ENCODE results near the gene ACSL3.

DNA sequence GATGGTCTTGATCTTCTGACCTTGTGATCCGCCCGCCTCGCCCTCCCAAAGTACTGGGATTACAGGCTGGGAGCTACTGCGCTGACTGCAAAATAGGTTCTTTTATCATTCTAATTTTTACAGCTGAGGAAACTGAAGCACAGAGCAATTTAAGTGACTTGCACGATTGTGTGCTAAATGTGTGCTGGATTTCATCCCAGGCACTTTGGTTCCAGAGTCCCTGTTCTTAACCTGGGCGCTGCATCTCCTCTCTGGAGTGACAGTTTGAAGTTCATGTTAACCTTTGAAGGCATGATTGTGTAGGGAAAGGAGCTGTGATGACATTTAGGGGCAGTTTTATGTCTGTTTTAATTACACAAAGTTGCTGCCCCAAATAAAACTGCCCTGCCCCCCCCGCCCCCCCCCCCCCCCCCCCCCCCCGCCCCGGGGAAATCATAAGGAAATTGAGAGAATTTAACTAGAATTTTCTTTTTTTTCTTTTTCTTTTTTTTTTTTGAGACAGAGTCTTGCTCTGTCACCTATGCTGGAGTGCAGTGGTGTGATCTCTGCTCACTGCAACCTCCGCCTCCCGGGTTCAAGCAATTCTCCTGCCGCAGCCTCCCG, 5.6 kb downstream of the ACSL3 start:
- TF ChIP-seq, protein P1, sequence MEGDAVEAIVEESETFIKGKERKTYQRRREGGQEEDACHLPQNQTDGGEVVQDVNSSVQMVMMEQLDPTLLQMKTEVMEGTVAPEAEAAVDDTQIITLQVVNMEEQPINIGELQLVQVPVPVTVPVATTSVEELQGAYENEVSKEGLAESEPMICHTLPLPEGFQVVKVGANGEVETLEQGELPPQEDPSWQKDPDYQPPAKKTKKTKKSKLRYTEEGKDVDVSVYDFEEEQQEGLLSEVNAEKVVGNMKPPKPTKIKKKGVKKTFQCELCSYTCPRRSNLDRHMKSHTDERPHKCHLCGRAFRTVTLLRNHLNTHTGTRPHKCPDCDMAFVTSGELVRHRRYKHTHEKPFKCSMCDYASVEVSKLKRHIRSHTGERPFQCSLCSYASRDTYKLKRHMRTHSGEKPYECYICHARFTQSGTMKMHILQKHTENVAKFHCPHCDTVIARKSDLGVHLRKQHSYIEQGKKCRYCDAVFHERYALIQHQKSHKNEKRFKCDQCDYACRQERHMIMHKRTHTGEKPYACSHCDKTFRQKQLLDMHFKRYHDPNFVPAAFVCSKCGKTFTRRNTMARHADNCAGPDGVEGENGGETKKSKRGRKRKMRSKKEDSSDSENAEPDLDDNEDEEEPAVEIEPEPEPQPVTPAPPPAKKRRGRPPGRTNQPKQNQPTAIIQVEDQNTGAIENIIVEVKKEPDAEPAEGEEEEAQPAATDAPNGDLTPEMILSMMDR (IDR thresholded peaks at IDR 0.05), result no peak
- TF ChIP-seq POLR2A (IDR thresholded peaks at IDR 0.05), result no peak

Measured in sigmoid colon (tissue), 3 donors.